Spleen (tissue), 7 donors: ENCODE measurements around the gene THSD4.

Experiments used
- POLR2AphosphoS5 ChIP-seq, 3 donors: sonication (generic); formaldehyde crosslinking; IDR thresholded peaks; one replicate each; pipeline ENCODE4 v1.5.1; 2017; ENCODE audit warnings: antibody characterized with exemption in 3 of 3
- TF ChIP-seq, protein P1 (sequence below), 11 experiments: fragments of 200-600 bp in 7 of 11; fragments of 450-650 bp in 4 of 11; sonication (generic) in 4 of 11; IDR thresholded peaks in 8 of 11; conservative IDR thresholded peaks in 3 of 11; 1 replicate in 7 of 11; 2 replicates in 4 of 11; pipeline versions ENCODE4 v1.4.0 to v1.8.0; 2016 to 2021; ENCODE audit warnings: antibody characterized with exemption in 11 of 11, inconsistent platforms in 4 of 11, mild to moderate bottlenecking in 1 of 11
- donor health status: DM: no; HTN: no; CAD: no; lungs with moderate emphysema.
- donor health status: DM: no; HTN: no; CAD: no.
- donor health status: DM: no; HTN: no; CAD: no.

- no peak for TF ChIP-seq POLR2AphosphoS5 (IDR thresholded peaks at IDR 0.05)
- TF ChIP-seq, protein P1, sequence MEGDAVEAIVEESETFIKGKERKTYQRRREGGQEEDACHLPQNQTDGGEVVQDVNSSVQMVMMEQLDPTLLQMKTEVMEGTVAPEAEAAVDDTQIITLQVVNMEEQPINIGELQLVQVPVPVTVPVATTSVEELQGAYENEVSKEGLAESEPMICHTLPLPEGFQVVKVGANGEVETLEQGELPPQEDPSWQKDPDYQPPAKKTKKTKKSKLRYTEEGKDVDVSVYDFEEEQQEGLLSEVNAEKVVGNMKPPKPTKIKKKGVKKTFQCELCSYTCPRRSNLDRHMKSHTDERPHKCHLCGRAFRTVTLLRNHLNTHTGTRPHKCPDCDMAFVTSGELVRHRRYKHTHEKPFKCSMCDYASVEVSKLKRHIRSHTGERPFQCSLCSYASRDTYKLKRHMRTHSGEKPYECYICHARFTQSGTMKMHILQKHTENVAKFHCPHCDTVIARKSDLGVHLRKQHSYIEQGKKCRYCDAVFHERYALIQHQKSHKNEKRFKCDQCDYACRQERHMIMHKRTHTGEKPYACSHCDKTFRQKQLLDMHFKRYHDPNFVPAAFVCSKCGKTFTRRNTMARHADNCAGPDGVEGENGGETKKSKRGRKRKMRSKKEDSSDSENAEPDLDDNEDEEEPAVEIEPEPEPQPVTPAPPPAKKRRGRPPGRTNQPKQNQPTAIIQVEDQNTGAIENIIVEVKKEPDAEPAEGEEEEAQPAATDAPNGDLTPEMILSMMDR (IDR thresholded peaks at IDR 0.05 in 8 of 11, conservative IDR thresholded peaks at IDR 0.05 in 3 of 11): no peak
These were observed 686.8 kb downstream of the THSD4 start for GRCh38 chr15:71801935-71802655.
